IMR-90 (cell line): Measurements from ENCODE around the gene PRKAG1. TPM values are rescaled to one million over a fixed set of nuclear protein-coding genes. Genes with fewer than 3 reads are reported as not detected.

Experiments used
- ATAC-seq: fragments of 200-7000 bp; cut with Tn5 transposase; 2 replicates; pipeline ENCODE4 v1.9.1; 2020; ENCODE audit warnings: low read depth, mild to moderate bottlenecking, moderate library complexity
- BruUV-seq: library from RNA; stranded (reverse); fragments of 400-500 nt; replicated peaks from 2 replicates; lab custom pipeline; 2021; lab: Mats Ljungman, UMichigan
- CTCF ChIA-PET: fragments of 300-600 bp; formaldehyde crosslinking; extraction: SDS; loops from one replicate; lab custom pipeline; 2021; ENCODE audit warnings: antibody characterized with exemption; lab: Yijun Ruan, JAX
- POLR2A ChIA-PET: fragments of 300-600 bp; sonication (Branson Sonifier 250); formaldehyde crosslinking; loops from one replicate; lab custom pipeline; 2022; ENCODE audit warnings: antibody characterized with exemption; ENCODE audit not compliant: unreplicated experiment; lab: Charles Lee
- DNase-seq: peaks from one replicate; pipeline ENCODE4 v3.0.0; 2013
- H2AFZ ChIP-seq: replicated peaks from 2 replicates; pipeline ENCODE3; 2013; ENCODE audit warnings: low read length, mild to moderate bottlenecking; ENCODE audit not compliant: poor library complexity
- H2AK5ac ChIP-seq: 2 replicates; pipeline ENCODE4 v1.6.1; 2013; ENCODE audit warnings: low read depth, low read length, inconsistent platforms
- H2AK9ac ChIP-seq: replicated peaks from 2 replicates; pipeline ENCODE3; 2013; ENCODE audit warnings: mild to moderate bottlenecking, low read depth, low read length, moderate library complexity; ENCODE audit not compliant: poor library complexity
- H2BK120ac ChIP-seq: 2 replicates; pipeline ENCODE4 v1.6.1; 2013; ENCODE audit warnings: low read depth, low read length, inconsistent platforms
- H2BK15ac ChIP-seq: 3 replicates; pipeline ENCODE4 v1.6.1; 2013; ENCODE audit warnings: low read depth, low read length, inconsistent platforms
- H2BK20ac ChIP-seq: 2 replicates; pipeline ENCODE4 v1.6.1; 2013; ENCODE audit warnings: low read depth, mild to moderate bottlenecking, inconsistent platforms, low read length, moderate library complexity
- H2BK5ac ChIP-seq: 2 replicates; pipeline ENCODE4 v1.6.1; 2013; ENCODE audit warnings: mild to moderate bottlenecking, low read depth, low read length, inconsistent platforms; ENCODE audit not compliant: poor library complexity, severe bottlenecking
- H3K14ac ChIP-seq: replicated peaks from 2 replicates; pipeline ENCODE4 v1.6.1; 2013; ENCODE audit warnings: low read depth, low read length, inconsistent platforms
- H3K18ac ChIP-seq: 2 replicates; pipeline ENCODE4 v1.6.1; 2013; ENCODE audit warnings: low read depth, low read length, control low read depth
- H3K23ac ChIP-seq: 2 replicates; pipeline ENCODE4 v1.6.1; 2013; ENCODE audit warnings: low read depth, low read length, inconsistent platforms
- H3K27ac ChIP-seq: 2 replicates; pipeline ENCODE4 v1.5.1; 2013; ENCODE audit warnings: mild to moderate bottlenecking, control low read depth, low read length; ENCODE audit not compliant: insufficient read depth
- H3K27me3 ChIP-seq: 2 replicates; pipeline ENCODE4 v1.6.1; 2013; ENCODE audit warnings: low read length; ENCODE audit not compliant: control insufficient read depth, insufficient read depth
- H3K36me3 ChIP-seq: 2 replicates; pipeline ENCODE4 v1.6.1; 2013; ENCODE audit warnings: low read length, mixed read lengths; ENCODE audit not compliant: control insufficient read depth, insufficient read depth
- H3K4ac ChIP-seq: 2 replicates; pipeline ENCODE4 v1.6.1; 2013; ENCODE audit warnings: low read depth, low read length, inconsistent platforms
- H3K4me1 ChIP-seq: 2 replicates; pipeline ENCODE4 v1.6.1; 2013; ENCODE audit warnings: low read length, mixed read lengths; ENCODE audit not compliant: control insufficient read depth, insufficient read depth
- H3K4me2 ChIP-seq: 2 replicates; pipeline ENCODE4 v1.6.1; 2013; ENCODE audit warnings: low read depth, mild to moderate bottlenecking, control low read depth, low read length, moderate library complexity
- H3K4me3 ChIP-seq: 2 replicates; pipeline ENCODE4 v1.5.1; 2013; ENCODE audit warnings: low read depth, mild to moderate bottlenecking, control low read depth, low read length, moderate library complexity; ENCODE audit not compliant: insufficient read depth
- H3K56ac ChIP-seq: 2 replicates; pipeline ENCODE4 v1.6.1; 2013; ENCODE audit warnings: low read length, inconsistent platforms; ENCODE audit not compliant: insufficient read depth; ENCODE audit errors: extremely low read depth
- H3K79me1 ChIP-seq, 2 experiments: 2 replicates each; pipeline ENCODE4 v1.6.1; 2013; ENCODE audit warnings: low read length in 2 of 2, inconsistent platforms in 1 of 2, low read depth in 1 of 2
- H3K9ac ChIP-seq: 2 replicates; pipeline ENCODE4 v1.6.1; 2013; ENCODE audit warnings: low read depth, low read length, control low read depth
- H3K9me1 ChIP-seq: 2 replicates; pipeline ENCODE4 v1.6.1; 2013; ENCODE audit warnings: low read length, inconsistent platforms; ENCODE audit not compliant: insufficient read depth
- H3K9me3 ChIP-seq: 2 replicates; pipeline ENCODE4 v1.6.1; 2013; ENCODE audit warnings: low read length; ENCODE audit not compliant: control insufficient read depth, insufficient read depth
- H4K20me1 ChIP-seq: 2 replicates; pipeline ENCODE4 v1.6.1; 2013; ENCODE audit warnings: low read length, inconsistent platforms; ENCODE audit not compliant: insufficient read depth
- H4K5ac ChIP-seq: 2 replicates; pipeline ENCODE4 v1.6.1; 2013; ENCODE audit warnings: mild to moderate bottlenecking, low read depth, low read length, control low read depth
- H4K8ac ChIP-seq, 2 experiments: 2 replicates each; pipeline ENCODE4 v1.6.1; 2013; ENCODE audit warnings: low read depth in 2 of 2, low read length in 2 of 2, control low read depth in 1 of 2, inconsistent platforms in 1 of 2
- H4K91ac ChIP-seq: 2 replicates; pipeline ENCODE4 v1.6.1; 2013; ENCODE audit warnings: low read depth, low read length, inconsistent platforms; ENCODE audit not compliant: insufficient read depth
- CHD1 ChIP-seq: IDR thresholded peaks from 2 replicates; pipeline ENCODE4 v1.6.1; 2012; ENCODE audit warnings: low read depth, low read length, improper control_type of control experiment
- CTCF ChIP-seq: conservative IDR thresholded peaks from 2 replicates; pipeline ENCODE4 v1.5.1; 2012; ENCODE audit warnings: mild to moderate bottlenecking, low read depth, low read length, improper control_type of control experiment
- ELK1 ChIP-seq: fragments of 150-350 bp; IDR thresholded peaks from 2 replicates; pipeline ENCODE4 v1.6.1; 2016; ENCODE audit warnings: low read depth, mild to moderate bottlenecking, low read length, moderate library complexity, borderline replicate concordance
- MAFK ChIP-seq: IDR thresholded peaks from 2 replicates; pipeline ENCODE4 v1.6.1; 2012; ENCODE audit warnings: low read depth, low read length, improper control_type of control experiment
- MAZ ChIP-seq: IDR thresholded peaks from 2 replicates; pipeline ENCODE4 v1.6.1; 2012; ENCODE audit warnings: low read depth, mild to moderate bottlenecking, low read length, improper control_type of control experiment, moderate library complexity, borderline replicate concordance
- NFE2L2 ChIP-seq: fragments of 150-350 bp; IDR thresholded peaks from 2 replicates; pipeline ENCODE4 v1.6.1; 2016; ENCODE audit warnings: low read depth, mild to moderate bottlenecking, low read length
- RAD21 ChIP-seq: IDR thresholded peaks from 2 replicates; pipeline ENCODE4 v1.6.1; 2012; ENCODE audit warnings: low read length, improper control_type of control experiment
- RCOR1 ChIP-seq: IDR thresholded peaks from 2 replicates; pipeline ENCODE4 v1.6.1; 2012; ENCODE audit warnings: mild to moderate bottlenecking, low read length, improper control_type of control experiment; ENCODE audit not compliant: insufficient replicate concordance
- SMC3 ChIP-seq: fragments of 150-350 bp; IDR thresholded peaks from 2 replicates; pipeline ENCODE4 v1.6.1; 2016; ENCODE audit warnings: low read depth, mild to moderate bottlenecking, antibody characterized with exemption, low read length, moderate library complexity
- WGBS, 2 experiments: methylation state at CpG; one replicate each; pipeline versions ENCODE4 v1.1.5 to v1.1.7; 2013; ENCODE audit warnings: missing lambda C conversion rate in 2 of 2; ENCODE audit not compliant: insufficient read length in 1 of 2; ENCODE audit errors: extremely low coverage in 2 of 2; 5-methylcytosine and 5-hydroxymethylcytosine counted together
- dilution Hi-C: fragments of 300-500 bp; cut with HindIII; formaldehyde crosslinking; loops from one replicate; pipeline ENCODE4 v1.14.3; 2018; ENCODE audit warnings: low sequenced_read_pairs; ENCODE audit not compliant: unreplicated experiment
- in situ Hi-C: fragments of 300-500 bp; cut with MboI; formaldehyde crosslinking; loops from 3 replicates; pipeline ENCODE4 v1.14.3; 2019; ENCODE audit warnings: low sequenced_read_pairs, inconsistent platforms, mixed read lengths
- intact Hi-C: fragments of 100-400 bp; cut with micrococcal nuclease; formaldehyde crosslinking; loops from 2 replicates; pipeline ENCODE4 v1.10.0; 2022
- polyA plus RNA-seq, 3 experiments: library from polyadenylated mRNA; depleted of rRNA; stranded (reverse); fragments of >200 nt; gene quantifications; 2 replicates each; pipeline ENCODE4 v1.2.3, GENCODE V29; 2012; ENCODE audit warnings: low replicate concordance in 1 of 3
- total RNA-seq: library from RNA; depleted of rRNA; stranded (reverse); fragments of >200 nt; gene quantifications from 2 replicates; pipeline ENCODE4 v1.2.3, GENCODE V29; 2012

Gene PRKAG1
- total and polyA plus RNA-seq, 2 of the 4 experiments (the other 2 are of a cell fraction) = 81.1 to 106 TPM

GRCh38 chr12:49059045-49059298 is 40.4 kb upstream of the PRKAG1 start (continued):
- TF ChIP-seq MAFK (no peak), ELK1 (no peak)

GRCh38 chr12:49058366-49059044 is 39.9 kb upstream of the PRKAG1 start:
- no peak overlapping the region for H2BK15ac ChIP-seq
- H3K4me2 ChIP-seq = peak overlapping the region; percentile 97
- peaks cover 7% of the 10 kb centered on the region for H3K4me1 ChIP-seq
- H3K27ac ChIP-seq = peak overlapping the region; percentile 98
- no peak overlapping the region for H2BK120ac ChIP-seq
- TF ChIP-seq RAD21 (no peak), RCOR1 (no peak), CTCF (no peak), NFE2L2 (no peak), SMC3 (no peak), MAFK (no peak), CHD1 (no peak), MAZ (no peak)
- intact Hi-C loops (no loop called here), in situ Hi-C loops (no loop called here), dilution Hi-C loops (no loop called here)
- no TSS peak for BruUV-seq
- H3K27me3 ChIP-seq = no peaks in the 10 kb centered on the region
- peak overlapping the region; percentile 44 for H2AFZ ChIP-seq
- ATAC-seq (no peak), DNase-seq (no peak)
- H2BK20ac ChIP-seq = no peak overlapping the region
- no peaks in the 10 kb centered on the region for H3K9me3 ChIP-seq
- peaks cover 17% of the 10 kb centered on the region for H3K36me3 ChIP-seq
- peak overlapping the region; percentile 98 for H2BK5ac ChIP-seq
- peak overlapping the region; percentile 95 for H3K14ac ChIP-seq
- POLR2A ChIA-PET = interaction anchor here (1.1 kb wide), 1 partner anchor 72 kb away, joined by 4 read pairs; the partner anchor contains the start of gene TUBA1B
- no peak overlapping the region; a peak in 1 of 4 replicates for H4K8ac ChIP-seq
- 8% methylated on average over 2 of the region's 5 CpGs; no CpG with 5 or more reads in 1 of the 2 experiments for WGBS, 2 experiments
- H3K4me3 ChIP-seq = peak overlapping the region; percentile 81
- peak overlapping the region; percentile 81; the same call in 1 of the 2 replicates for H3K56ac ChIP-seq
- CTCF ChIA-PET = no interaction called here
- H3K23ac ChIP-seq = peak overlapping the region; percentile 81
- H2AK9ac ChIP-seq = peak overlapping the region; percentile 98
- peak overlapping the region; percentile 70 for H2AK5ac ChIP-seq
- peaks cover 60% of the 10 kb centered on the region for H4K20me1 ChIP-seq
- peaks cover 24% of the 10 kb centered on the region for H3K9me1 ChIP-seq
- peak overlapping the region; percentile 77; the same call in 1 of the 2 replicates for H4K91ac ChIP-seq
- H3K18ac ChIP-seq = no peak overlapping the region; the same call in 1 of the 2 replicates
- no peak overlapping the region for H4K5ac ChIP-seq
- H3K9ac ChIP-seq = peak overlapping the region; percentile 94
- H3K4ac ChIP-seq = peak overlapping the region; percentile 94
- peaks cover 15 to 70% of the 10 kb centered on the region in 2 experiments; a peak in 3 of 4 replicates for H3K79me1 ChIP-seq
